GM12873 (cell line): ENCODE results near the gene PBX4.
A peak's percentile ranks its signal among the peaks of the same experiment; 100 is the strongest.

Source experiments
- CTCF ChIP-seq: IDR thresholded peaks from 2 replicates; pipeline ENCODE4 v1.5.1; 2012; ENCODE audit warnings: low read depth, mild to moderate bottlenecking, moderate library complexity, low read length, control low read depth; ENCODE audit not compliant: insufficient read depth; ENCODE audit errors: missing control alignments

PBX4 gene

DNA sequence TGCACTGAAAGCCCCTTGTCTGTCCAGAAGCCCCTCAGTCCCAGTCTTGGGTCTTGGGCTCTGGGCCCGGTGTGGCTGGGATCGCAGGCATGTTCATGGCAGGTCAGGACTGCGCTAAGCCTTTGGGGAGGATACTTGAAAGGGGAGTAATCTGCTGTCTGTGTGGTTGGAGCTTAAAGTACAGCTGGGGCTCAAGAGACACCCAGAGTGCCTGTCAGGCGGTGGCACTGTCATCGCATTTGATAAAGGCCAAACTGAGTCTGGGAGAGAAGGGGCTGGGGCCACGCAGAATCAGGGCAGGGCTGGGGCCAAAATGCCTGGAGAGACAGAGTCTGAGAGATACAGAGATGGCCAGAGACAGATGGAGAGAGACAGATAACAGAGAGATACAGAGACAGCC is 84.6 kb downstream of the PBX4 start:
- TF ChIP-seq CTCF, result no peak

GRCh38 chr19:19532806-19533701 is 85.4 kb downstream of the PBX4 start:
- no peak for TF ChIP-seq CTCF

- TF ChIP-seq CTCF, result peak; percentile 97
These were observed 86.3 kb downstream of the PBX4 start for GRCh38 chr19:19531951-19532805.

- TF ChIP-seq CTCF, result no peak
These were observed 87.6 kb downstream of the PBX4 start for GRCh38 chr19:19530889-19531288.

DNA sequence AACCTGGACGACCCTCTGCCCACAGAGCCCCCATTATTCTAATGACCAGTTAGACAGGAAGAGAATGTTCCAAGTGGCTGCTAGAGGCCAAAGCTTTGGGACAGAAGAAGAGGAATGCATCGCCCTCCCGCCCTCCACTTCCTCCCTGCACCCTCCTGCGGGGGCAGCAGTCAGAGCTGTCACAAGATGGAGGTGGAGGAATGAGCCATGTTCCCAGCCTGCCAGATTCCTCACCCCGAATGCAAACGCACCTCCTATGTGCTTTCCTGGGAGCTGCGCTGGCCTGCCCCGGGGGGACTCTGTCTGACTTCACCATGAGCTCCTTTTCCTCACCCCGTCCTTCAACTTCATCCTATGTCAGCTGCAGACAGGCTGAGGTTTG is 88.1 kb downstream of the PBX4 start:
- TF ChIP-seq CTCF, result no peak

- TF ChIP-seq CTCF, result no peak
These were observed 88.6 kb downstream of the PBX4 start for GRCh38 chr19:19529783-19530422.
